Calu3 (cell line): ENCODE results near the gene LLPH. TPM values are rescaled to one million over a fixed set of nuclear protein-coding genes. Genes with fewer than 3 reads are reported as not detected.

Source experiments
- BruUV-seq: library from RNA; stranded (reverse); fragments of 400-500 nt; replicated peaks from 2 replicates; lab custom pipeline; 2021; lab: Mats Ljungman, UMichigan
- CTCF ChIA-PET: fragments of 300-600 bp; sonication (Branson Sonifier 250); formaldehyde crosslinking; loops from one replicate; lab custom pipeline; 2022; ENCODE audit warnings: antibody characterized with exemption; lab: Charles Lee
- DNase-seq: peaks from one replicate; pipeline ENCODE4 v3.0.0; 2022
- H3K27ac Mint-ChIP-seq: one replicate; pipeline ENCODE4 v1.8.0; 2022; ENCODE audit warnings: mixed read lengths; ENCODE audit not compliant: unreplicated experiment
- H3K27me3 Mint-ChIP-seq: one replicate; pipeline ENCODE4 v1.8.0; 2022; ENCODE audit warnings: mixed read lengths; ENCODE audit not compliant: unreplicated experiment
- H3K36me3 Mint-ChIP-seq: one replicate; pipeline ENCODE4 v1.8.0; 2022; ENCODE audit warnings: mild to moderate bottlenecking, moderate library complexity, mixed read lengths; ENCODE audit not compliant: insufficient read depth, unreplicated experiment
- H3K4me1 Mint-ChIP-seq: one replicate; pipeline ENCODE4 v1.8.0; 2022; ENCODE audit warnings: mild to moderate bottlenecking, low read depth, mixed read lengths; ENCODE audit not compliant: unreplicated experiment
- H3K4me3 Mint-ChIP-seq: one replicate; pipeline ENCODE4 v1.8.0; 2022; ENCODE audit warnings: mild to moderate bottlenecking, low read depth, moderate library complexity, mixed read lengths; ENCODE audit not compliant: unreplicated experiment
- H3K9me3 Mint-ChIP-seq: one replicate; pipeline ENCODE4 v1.8.0; 2022; ENCODE audit warnings: low read depth, mixed read lengths; ENCODE audit not compliant: unreplicated experiment
- CTCF ChIP-seq: fragments of 200-600 bp; IDR thresholded peaks from one replicate; pipeline ENCODE4 v1.8.0; 2022; ENCODE audit warnings: antibody characterized with exemption; ENCODE audit not compliant: unreplicated experiment
- intact Hi-C: fragments of 100-400 bp; cut with micrococcal nuclease; formaldehyde crosslinking; loops from one replicate; pipeline ENCODE4 v1.10.0; 2022; ENCODE audit not compliant: unreplicated experiment
- total RNA-seq: library from RNA; stranded (reverse); gene quantifications from 2 replicates; pipeline ENCODE4 v1.2.3, GENCODE V29; 2022

Gene LLPH
- total RNA-seq, 1 experiment from 2014 or later = 46.6 TPM

DNA sequence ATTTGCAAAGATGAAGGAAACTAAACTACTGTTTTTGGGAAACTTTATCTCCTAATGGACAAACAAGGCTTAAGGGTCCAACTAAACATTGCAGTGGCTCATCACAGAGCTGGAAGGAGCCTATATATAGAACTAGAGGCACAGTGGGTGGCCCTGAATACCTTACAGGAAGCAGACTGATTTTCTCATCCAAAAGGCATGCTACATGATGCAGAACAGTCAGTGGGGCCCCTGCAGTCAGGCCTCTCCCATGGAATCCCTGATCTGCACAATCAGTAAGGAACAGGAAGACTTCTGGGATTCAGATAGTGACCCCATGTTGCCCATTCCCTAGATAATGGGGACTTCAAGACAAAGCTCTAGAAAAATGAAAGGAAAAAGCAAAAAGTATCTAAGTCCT, 1.9 kb upstream of the LLPH start:
- CTCF ChIA-PET = interaction anchor here (0.6 to 1.1 kb wide), 2 partner anchors 13 to 170 kb away, joined by 4 to 5 read pairs; partner anchors contain the start of gene HELB
- Mint-ChIP-seq H3K4me3 (peak overlapping the region; percentile 22), H3K27me3 (no peaks in the 10 kb centered on the region), H3K9me3 (no peaks in the 10 kb centered on the region), H3K4me1 (peaks cover 22% of the 10 kb centered on the region), H3K27ac (peak overlapping the region; percentile 48), H3K36me3 (peaks cover 23% of the 10 kb centered on the region)
- no TSS peak for BruUV-seq
- TF ChIP-seq CTCF = no peak
- no peak for DNase-seq
- intact Hi-C loops = no loop called here

DNA sequence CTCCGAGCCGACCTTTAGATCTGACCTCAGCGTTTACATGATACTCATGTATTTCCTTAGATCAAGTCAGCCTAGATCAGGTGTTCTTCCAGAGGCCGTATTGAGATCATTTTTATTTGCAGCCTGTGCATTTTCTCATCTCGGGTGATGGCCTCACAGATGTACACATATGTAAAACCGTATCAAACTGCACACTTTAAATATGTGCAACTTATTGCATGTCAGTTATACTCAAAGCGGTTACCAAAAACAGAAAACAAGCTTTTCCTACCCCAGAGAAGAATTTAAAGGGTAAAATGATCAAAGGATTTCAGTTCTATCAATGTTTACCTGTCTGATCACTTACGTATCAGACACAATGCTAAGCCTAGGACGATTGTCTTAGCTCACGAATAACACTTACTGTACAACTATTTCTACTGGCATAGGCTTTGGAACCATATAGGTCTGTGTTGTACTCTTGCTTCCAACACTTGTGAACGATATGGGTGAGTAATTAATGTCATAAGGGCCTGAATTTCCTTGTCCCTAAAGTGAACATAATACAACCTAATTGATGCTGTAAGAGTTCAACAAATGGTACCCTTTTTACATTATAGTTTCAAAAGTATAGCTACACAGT, 628 bp upstream of the LLPH start:
- CTCF ChIA-PET = interaction anchor here (1.1 to 1.9 kb wide), 5 partner anchors 11 to 139 kb away, joined by 3 to 13 read pairs (median 5); partner anchors contain the start of gene TMBIM4
- H3K27me3 Mint-ChIP-seq = no peaks in the 10 kb centered on the region
- peaks cover 28% of the 10 kb centered on the region for H3K36me3 Mint-ChIP-seq
- peak overlapping the region; percentile 67 for H3K27ac Mint-ChIP-seq
- H3K4me3 Mint-ChIP-seq = peak overlapping the region; percentile 86
- no peak for TF ChIP-seq CTCF
- TSS peak; percentile 80 for BruUV-seq
- intact Hi-C loops = no loop called here
- no peaks in the 10 kb centered on the region for H3K9me3 Mint-ChIP-seq
- H3K4me1 Mint-ChIP-seq = peaks cover 22% of the 10 kb centered on the region
- DNase-seq = no peak

DNA sequence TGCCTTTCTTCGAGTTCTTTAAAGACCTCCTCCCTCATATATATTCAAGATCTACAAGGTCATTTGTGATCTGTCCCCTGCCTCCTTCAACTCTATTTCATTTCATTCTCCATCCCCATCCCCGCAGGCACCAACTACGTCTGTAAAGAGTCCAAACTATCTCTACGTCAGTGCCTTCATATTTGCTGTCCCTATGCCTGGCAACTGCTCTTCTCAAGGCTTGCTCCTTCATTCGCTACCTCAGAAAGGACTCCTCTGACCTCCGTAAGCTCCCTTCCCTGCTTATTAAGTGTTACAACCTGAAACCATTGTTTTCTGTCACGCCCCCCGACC, 650 bp downstream of the LLPH start:
- intact Hi-C loops = no loop called here
- Mint-ChIP-seq H3K27me3 (no peaks in the 10 kb centered on the region), H3K9me3 (no peaks in the 10 kb centered on the region), H3K4me1 (peaks cover 22% of the 10 kb centered on the region), H3K27ac (peak overlapping the region; percentile 67), H3K4me3 (peak overlapping the region; percentile 86), H3K36me3 (peaks cover 40% of the 10 kb centered on the region)
- CTCF ChIA-PET = interaction anchor here (1.1 kb wide), 1 partner anchor 104 kb away, joined by 3 read pairs; no protein-coding TSS in a partner anchor
- no peak for DNase-seq
- no peak for TF ChIP-seq CTCF
- no TSS peak for BruUV-seq

- intact Hi-C loops = no loop called here
- H3K4me3 Mint-ChIP-seq = no peak overlapping the region
- CTCF ChIA-PET = no interaction called here
Measured at GRCh38 chr12:66127650-66128049, 2.9 kb downstream of the LLPH start.

More at GRCh38 chr12:66127650-66128049, 2.9 kb downstream of the LLPH start:
- no peak for TF ChIP-seq CTCF
- BruUV-seq = no TSS peak
- Mint-ChIP-seq H3K27me3 (no peaks in the 10 kb centered on the region), H3K9me3 (no peaks in the 10 kb centered on the region), H3K36me3 (peaks cover 47% of the 10 kb centered on the region), H3K27ac (no peak overlapping the region), H3K4me1 (peaks cover 15% of the 10 kb centered on the region)
- DNase-seq = no peak
